Measurements from ENCODE around the gene MBOAT7.

The MBOAT7 gene

DNA sequence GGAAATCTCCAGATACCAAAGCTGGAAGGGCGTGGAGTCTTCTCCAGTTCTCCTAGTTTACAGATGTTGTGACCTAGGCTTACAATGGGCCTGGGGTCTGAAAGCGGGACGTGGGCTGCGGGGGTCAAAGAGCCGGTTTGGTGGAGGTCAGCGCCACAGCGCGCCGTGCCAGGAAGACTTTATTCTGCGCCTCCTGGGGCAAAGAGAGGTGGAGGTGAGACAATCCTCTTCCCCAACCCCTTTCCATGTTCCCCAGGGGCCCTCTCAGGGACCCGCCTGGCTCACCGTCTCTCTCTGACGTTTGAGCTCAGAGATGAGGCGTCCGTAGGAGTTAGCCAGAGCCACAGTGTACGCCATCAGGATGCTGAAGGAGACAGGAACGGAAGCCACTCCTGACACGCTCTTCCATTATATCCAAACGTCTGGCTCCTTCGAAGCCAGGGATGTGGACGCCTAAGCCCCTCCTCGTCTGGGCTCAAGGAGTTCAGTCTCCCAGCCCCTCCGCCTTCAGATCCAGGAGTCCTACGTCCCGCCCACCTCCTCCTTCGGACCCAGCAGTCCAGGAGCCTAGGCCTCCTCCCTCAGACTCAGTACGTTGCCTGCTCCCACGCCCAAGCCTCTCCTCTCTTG is 29.1 kb downstream of the MBOAT7 start:
- peak overlapping the region; percentile 76 for H3K4me3 ChIP-seq (ENCODE audit: low read length)
- TF ChIP-seq, protein P1, sequence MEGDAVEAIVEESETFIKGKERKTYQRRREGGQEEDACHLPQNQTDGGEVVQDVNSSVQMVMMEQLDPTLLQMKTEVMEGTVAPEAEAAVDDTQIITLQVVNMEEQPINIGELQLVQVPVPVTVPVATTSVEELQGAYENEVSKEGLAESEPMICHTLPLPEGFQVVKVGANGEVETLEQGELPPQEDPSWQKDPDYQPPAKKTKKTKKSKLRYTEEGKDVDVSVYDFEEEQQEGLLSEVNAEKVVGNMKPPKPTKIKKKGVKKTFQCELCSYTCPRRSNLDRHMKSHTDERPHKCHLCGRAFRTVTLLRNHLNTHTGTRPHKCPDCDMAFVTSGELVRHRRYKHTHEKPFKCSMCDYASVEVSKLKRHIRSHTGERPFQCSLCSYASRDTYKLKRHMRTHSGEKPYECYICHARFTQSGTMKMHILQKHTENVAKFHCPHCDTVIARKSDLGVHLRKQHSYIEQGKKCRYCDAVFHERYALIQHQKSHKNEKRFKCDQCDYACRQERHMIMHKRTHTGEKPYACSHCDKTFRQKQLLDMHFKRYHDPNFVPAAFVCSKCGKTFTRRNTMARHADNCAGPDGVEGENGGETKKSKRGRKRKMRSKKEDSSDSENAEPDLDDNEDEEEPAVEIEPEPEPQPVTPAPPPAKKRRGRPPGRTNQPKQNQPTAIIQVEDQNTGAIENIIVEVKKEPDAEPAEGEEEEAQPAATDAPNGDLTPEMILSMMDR (conservative IDR thresholded peaks at IDR 0.05; ENCODE audit: low read depth, low read length) = no peak

DNA sequence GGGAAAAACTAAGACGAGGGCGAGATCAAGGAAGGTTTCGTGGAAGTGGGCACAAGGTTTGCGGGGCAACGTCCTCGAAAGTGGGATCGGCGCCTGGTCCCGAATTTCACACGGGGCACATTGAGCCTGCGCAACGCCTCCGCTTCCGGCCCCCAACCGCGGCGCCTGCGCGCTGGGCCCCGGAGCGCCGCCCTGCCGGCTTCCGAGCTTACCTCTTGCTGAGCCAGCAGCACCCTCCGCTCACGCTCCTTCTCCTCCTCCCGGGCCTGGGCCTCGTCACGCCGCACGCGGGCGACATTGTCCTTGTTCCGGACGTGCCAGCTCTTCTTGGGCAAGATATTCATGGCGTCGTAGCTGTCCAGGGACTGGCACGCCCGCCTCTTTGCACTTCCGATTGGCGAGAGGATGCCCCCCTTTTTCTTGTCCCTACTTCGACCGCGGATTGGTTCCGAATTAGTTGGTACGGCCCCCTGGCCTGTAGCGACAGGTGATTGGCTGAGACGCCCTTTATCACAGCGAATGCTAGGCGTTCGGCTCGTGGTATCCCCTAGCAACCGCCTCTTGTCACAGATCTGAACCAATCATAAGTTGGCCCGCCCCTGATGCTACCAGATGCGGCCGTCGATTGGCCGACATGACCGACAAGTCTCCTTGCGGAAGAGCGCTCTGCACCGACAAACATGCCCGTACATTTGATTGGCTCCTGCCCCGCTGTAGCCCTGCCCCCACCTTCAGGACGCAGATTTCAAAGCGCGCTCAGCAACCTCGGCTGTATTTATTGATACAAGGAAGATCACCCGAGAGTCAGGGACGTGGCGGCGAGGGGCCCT is 29.8 kb downstream of the MBOAT7 start, which contains the start of gene LENG1:
LENG1 (minus strand) TSS at position 370 of the 830 bp plus-strand sequence; CDS start at position 344, 26 bp downstream.
- TF ChIP-seq, protein P1 (conservative IDR thresholded peaks at IDR 0.05; ENCODE audit: low read depth, low read length) = no peak
- H3K4me3 ChIP-seq (ENCODE audit: low read length) = peak within 1 kb of the TSS; percentile 76
- DNase-seq (ENCODE audit: low read depth) = peak; percentile 100

More for the DNA sequence above, 29.1 kb downstream of the MBOAT7 start:
- no peak for DNase-seq (ENCODE audit: low read depth)

DNA sequence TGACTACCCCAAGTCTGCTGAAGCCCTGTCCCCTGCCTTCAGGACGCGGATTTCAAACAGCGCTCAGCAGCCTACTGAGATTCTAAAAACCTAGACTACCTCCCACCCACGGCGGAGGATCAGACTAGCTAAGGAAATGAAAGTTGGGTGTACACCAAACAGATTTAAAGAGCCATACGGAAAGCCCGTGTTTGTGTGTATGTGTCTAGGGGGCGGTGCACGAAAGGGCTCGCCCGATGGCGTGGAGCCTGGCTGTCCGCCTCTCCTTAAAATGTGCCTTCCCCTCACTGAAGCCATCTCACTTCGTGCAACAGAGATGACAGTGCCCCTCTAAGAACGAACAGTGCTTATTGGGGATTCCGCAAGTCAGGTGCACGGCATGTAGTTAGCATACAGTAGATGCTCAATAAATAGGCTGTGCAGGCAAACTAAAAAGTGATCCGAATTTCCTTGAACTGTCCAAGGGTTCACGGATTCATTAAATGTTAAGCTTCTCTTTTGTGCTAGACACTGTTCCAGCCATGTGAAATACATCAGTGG is 30.5 kb downstream of the MBOAT7 start:
- TF ChIP-seq, protein P1 (conservative IDR thresholded peaks at IDR 0.05; ENCODE audit: low read depth, low read length) = no peak
- DNase-seq (ENCODE audit: low read depth) = no peak
- peak overlapping the region; percentile 76 for H3K4me3 ChIP-seq (ENCODE audit: low read length)

DNA sequence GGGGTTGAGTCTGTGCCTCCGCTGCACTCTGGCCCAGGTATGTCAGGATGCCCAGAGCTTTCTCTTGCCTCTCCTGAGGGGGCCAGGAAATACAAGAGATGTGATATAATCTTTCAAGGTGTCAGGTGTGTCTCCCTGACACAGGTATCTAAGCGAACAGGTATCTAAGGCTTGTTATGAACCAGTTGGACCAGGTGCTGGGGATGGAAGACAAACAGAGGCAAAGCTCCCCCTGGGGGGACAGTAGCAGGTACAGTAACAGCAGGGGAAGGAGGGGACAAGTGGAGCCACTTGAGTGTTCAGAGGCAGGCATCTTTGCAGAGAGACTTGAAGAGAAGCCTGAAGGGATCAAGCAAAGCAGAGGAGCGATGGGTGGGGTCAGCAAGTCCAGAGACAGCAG is 32.4 kb downstream of the MBOAT7 start:
- no peak overlapping the region for H3K4me3 ChIP-seq (ENCODE audit: low read length)

DNA sequence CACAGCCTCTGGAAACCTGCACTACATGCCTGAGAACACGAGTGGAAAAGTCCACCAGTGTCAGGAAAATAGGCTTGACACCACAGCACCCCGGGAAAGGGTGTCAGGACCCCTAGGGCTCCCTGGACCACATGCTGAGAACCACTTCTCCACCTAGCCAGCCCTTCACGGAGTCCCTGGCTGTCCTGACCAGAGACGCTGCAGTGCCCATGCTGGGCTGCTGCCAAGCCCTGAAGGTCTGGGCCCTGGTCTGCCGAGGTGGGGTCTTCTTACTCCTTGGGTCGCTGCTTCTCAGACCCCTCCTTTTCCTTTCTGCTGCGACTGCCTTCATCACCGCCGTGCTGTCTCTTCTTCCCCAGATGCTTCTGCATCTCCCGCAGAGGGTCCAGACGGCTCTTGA is 32.9 kb downstream of the MBOAT7 start:
- no peak for DNase-seq (ENCODE audit: low read depth)
- TF ChIP-seq, protein P1 (conservative IDR thresholded peaks at IDR 0.05; ENCODE audit: low read depth, low read length) = no peak
- H3K4me3 ChIP-seq (ENCODE audit: low read length) = no peak overlapping the region

More for the DNA sequence above, 32.4 kb downstream of the MBOAT7 start:
- TF ChIP-seq, protein P1 (conservative IDR thresholded peaks at IDR 0.05; ENCODE audit: low read depth, low read length) = no peak
- DNase-seq (ENCODE audit: low read depth) = no peak

DNA sequence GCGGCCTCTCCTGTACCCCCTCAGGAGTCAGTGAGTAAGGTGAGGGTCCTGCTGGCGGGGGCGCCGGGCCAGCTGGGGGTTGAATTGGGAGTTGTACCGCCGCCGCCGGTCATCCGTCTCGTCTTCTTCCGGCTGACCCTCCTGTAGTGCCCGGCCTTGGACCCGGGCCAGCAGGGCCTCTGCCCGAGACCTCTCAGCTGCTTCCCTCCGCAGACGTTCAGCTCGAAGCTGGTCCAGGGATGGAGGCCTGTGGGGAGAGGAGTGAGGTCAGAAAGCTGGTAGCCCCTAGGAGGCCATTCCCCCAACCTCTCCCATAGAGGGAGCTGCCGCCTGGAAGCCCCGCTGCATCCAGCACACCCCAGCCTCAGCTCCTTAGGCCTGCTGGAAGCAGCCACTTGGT is 33.7 kb downstream of the MBOAT7 start:
- TF ChIP-seq, protein P1 (conservative IDR thresholded peaks at IDR 0.05; ENCODE audit: low read depth, low read length) = peak; percentile 5
- H3K4me3 ChIP-seq (ENCODE audit: low read length) = no peak overlapping the region
- no peak for DNase-seq (ENCODE audit: low read depth)
